ENCODE measurements around the gene DRD3.

DNA sequence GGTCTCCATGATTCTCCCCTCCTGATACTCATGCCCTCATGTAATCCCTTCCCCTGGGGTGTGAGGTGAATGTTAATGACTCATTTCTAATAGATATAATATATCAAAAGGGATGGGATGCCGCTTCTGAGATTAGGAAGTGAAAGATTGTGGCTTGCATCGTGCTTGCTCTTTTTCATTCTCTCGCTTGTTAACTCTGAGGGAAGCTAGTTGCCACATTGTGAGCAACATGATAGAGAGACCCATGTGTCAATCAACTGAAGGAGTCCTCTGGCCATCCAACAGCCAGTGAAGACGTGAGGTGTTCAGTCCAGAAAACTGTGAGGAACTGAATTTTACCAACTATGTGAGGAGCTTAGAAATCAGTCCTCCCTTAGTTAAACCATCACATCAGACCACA is 28.9 kb upstream of the DRD3 start:
- TF ChIP-seq, protein P1, sequence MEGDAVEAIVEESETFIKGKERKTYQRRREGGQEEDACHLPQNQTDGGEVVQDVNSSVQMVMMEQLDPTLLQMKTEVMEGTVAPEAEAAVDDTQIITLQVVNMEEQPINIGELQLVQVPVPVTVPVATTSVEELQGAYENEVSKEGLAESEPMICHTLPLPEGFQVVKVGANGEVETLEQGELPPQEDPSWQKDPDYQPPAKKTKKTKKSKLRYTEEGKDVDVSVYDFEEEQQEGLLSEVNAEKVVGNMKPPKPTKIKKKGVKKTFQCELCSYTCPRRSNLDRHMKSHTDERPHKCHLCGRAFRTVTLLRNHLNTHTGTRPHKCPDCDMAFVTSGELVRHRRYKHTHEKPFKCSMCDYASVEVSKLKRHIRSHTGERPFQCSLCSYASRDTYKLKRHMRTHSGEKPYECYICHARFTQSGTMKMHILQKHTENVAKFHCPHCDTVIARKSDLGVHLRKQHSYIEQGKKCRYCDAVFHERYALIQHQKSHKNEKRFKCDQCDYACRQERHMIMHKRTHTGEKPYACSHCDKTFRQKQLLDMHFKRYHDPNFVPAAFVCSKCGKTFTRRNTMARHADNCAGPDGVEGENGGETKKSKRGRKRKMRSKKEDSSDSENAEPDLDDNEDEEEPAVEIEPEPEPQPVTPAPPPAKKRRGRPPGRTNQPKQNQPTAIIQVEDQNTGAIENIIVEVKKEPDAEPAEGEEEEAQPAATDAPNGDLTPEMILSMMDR (IDR thresholded peaks at IDR 0.05) = no peak
- TF ChIP-seq SIN3A (IDR thresholded peaks at IDR 0.05; ENCODE audit: borderline replicate concordance, low read depth, low read length) = no peak
- TF ChIP-seq, protein P2, sequence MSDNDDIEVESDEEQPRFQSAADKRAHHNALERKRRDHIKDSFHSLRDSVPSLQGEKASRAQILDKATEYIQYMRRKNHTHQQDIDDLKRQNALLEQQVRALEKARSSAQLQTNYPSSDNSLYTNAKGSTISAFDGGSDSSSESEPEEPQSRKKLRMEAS (IDR thresholded peaks at IDR 0.05; ENCODE audit: low read depth) = no peak
- no peak for TF ChIP-seq RXRA (IDR thresholded peaks at IDR 0.05; ENCODE audit: borderline replicate concordance, low read depth)
- no peak for TF ChIP-seq EP300 (IDR thresholded peaks at IDR 0.05; ENCODE audit: borderline replicate concordance in 1 of 2, low read depth in 1 of 2, low read length in 1 of 2)
- TF ChIP-seq EZH2phosphoT487 (IDR thresholded peaks at IDR 0.05; ENCODE audit: borderline replicate concordance, low read depth) = no peak
- TF ChIP-seq, protein P3, sequence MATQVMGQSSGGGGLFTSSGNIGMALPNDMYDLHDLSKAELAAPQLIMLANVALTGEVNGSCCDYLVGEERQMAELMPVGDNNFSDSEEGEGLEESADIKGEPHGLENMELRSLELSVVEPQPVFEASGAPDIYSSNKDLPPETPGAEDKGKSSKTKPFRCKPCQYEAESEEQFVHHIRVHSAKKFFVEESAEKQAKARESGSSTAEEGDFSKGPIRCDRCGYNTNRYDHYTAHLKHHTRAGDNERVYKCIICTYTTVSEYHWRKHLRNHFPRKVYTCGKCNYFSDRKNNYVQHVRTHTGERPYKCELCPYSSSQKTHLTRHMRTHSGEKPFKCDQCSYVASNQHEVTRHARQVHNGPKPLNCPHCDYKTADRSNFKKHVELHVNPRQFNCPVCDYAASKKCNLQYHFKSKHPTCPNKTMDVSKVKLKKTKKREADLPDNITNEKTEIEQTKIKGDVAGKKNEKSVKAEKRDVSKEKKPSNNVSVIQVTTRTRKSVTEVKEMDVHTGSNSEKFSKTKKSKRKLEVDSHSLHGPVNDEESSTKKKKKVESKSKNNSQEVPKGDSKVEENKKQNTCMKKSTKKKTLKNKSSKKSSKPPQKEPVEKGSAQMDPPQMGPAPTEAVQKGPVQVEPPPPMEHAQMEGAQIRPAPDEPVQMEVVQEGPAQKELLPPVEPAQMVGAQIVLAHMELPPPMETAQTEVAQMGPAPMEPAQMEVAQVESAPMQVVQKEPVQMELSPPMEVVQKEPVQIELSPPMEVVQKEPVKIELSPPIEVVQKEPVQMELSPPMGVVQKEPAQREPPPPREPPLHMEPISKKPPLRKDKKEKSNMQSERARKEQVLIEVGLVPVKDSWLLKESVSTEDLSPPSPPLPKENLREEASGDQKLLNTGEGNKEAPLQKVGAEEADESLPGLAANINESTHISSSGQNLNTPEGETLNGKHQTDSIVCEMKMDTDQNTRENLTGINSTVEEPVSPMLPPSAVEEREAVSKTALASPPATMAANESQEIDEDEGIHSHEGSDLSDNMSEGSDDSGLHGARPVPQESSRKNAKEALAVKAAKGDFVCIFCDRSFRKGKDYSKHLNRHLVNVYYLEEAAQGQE (IDR thresholded peaks at IDR 0.05; ENCODE audit: low read depth, low read length) = no peak
- no peak for TF ChIP-seq NRF1 (IDR thresholded peaks at IDR 0.05; ENCODE audit: low read depth, low read length)
- no peak for TF ChIP-seq SMC3 (IDR thresholded peaks at IDR 0.05; ENCODE audit: low read depth, low read length)
- TF ChIP-seq POLR2AphosphoS5 (IDR thresholded peaks at IDR 0.05; ENCODE audit: low read depth, low read length) = no peak
- TF ChIP-seq TAF1 (IDR thresholded peaks at IDR 0.05; ENCODE audit: borderline replicate concordance, low read depth, low read length) = no peak
- TF ChIP-seq, protein P4, sequence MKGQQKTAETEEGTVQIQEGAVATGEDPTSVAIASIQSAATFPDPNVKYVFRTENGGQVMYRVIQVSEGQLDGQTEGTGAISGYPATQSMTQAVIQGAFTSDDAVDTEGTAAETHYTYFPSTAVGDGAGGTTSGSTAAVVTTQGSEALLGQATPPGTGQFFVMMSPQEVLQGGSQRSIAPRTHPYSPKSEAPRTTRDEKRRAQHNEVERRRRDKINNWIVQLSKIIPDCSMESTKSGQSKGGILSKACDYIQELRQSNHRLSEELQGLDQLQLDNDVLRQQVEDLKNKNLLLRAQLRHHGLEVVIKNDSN (IDR thresholded peaks at IDR 0.05; ENCODE audit: borderline replicate concordance, low read depth) = no peak
- TF ChIP-seq, protein P5, sequence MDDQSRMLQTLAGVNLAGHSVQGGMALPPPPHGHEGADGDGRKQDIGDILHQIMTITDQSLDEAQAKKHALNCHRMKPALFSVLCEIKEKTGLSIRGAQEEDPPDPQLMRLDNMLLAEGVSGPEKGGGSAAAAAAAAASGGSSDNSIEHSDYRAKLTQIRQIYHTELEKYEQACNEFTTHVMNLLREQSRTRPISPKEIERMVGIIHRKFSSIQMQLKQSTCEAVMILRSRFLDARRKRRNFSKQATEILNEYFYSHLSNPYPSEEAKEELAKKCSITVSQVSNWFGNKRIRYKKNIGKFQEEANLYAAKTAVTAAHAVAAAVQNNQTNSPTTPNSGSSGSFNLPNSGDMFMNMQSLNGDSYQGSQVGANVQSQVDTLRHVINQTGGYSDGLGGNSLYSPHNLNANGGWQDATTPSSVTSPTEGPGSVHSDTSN (IDR thresholded peaks at IDR 0.05) = no peak

Measured in SK-N-SH (cell line).